Activated CD4-positive, alpha-beta T cell treated with anti-CD3 and anti-CD28 coated beads for 36 hours (primary cell): ENCODE data around the gene SH3RF2. TPM values are rescaled to one million over a fixed set of nuclear protein-coding genes. Genes with fewer than 3 reads are reported as not detected.
A peak's percentile ranks its signal among the peaks of the same experiment; 100 is the strongest.

Experiments
- ATAC-seq: fragments of 200-7000 bp; cut with Tn5 transposase; one replicate; pipeline ENCODE4 v1.10.0; 2021; ENCODE audit warnings: mild to moderate bottlenecking, moderate library complexity
- CTCF ChIA-PET: fragments of 350-600 bp; sonication (Branson Sonifier 250); formaldehyde crosslinking; loops from one replicate; lab custom pipeline; 2021; ENCODE audit warnings: antibody characterized with exemption; lab: Charles Lee
- POLR2A ChIA-PET: fragments of 350-600 bp; sonication (Branson Sonifier 250); formaldehyde crosslinking; loops from one replicate; lab custom pipeline; 2021; ENCODE audit warnings: antibody characterized with exemption, inconsistent platforms; lab: Charles Lee
- DNase-seq: peaks from one replicate; pipeline ENCODE4 v3.0.0-alpha.2; 2020
- H3K27ac Mint-ChIP-seq: one replicate; pipeline ENCODE4 v1.8.0; 2021; ENCODE audit warnings: mixed read lengths
- H3K27me3 Mint-ChIP-seq: one replicate; pipeline ENCODE4 v1.8.0; 2021; ENCODE audit warnings: mixed read lengths
- H3K36me3 Mint-ChIP-seq: one replicate; pipeline ENCODE4 v1.8.0; 2021; ENCODE audit warnings: low read depth, mixed read lengths
- H3K4me1 Mint-ChIP-seq: one replicate; pipeline ENCODE4 v1.8.0; 2021; ENCODE audit warnings: mixed read lengths
- H3K4me3 Mint-ChIP-seq: one replicate; pipeline ENCODE4 v1.8.0; 2021; ENCODE audit warnings: mild to moderate bottlenecking, moderate library complexity, mixed read lengths
- H3K9me3 Mint-ChIP-seq: one replicate; pipeline ENCODE4 v1.8.0; 2021; ENCODE audit warnings: low read depth, mixed read lengths
- intact Hi-C, 2 experiments: fragments of 100-400 bp; cut with DNase I in 1 of 2; cut with micrococcal nuclease in 1 of 2; formaldehyde crosslinking; loops; one replicate each; pipeline versions ENCODE4 v1.14.2 to v1.15.1; 2022 to 2024; cut with DNase I, micrococcal nuclease
- total RNA-seq, 2 experiments: library from RNA; stranded (reverse); gene quantifications; one replicate each; pipeline ENCODE4 v1.2.3, GENCODE V29; 2021

The SH3RF2 gene
- total RNA-seq, 2 experiments from 2014 or later = 0.43 to 0.63 TPM

DNA sequence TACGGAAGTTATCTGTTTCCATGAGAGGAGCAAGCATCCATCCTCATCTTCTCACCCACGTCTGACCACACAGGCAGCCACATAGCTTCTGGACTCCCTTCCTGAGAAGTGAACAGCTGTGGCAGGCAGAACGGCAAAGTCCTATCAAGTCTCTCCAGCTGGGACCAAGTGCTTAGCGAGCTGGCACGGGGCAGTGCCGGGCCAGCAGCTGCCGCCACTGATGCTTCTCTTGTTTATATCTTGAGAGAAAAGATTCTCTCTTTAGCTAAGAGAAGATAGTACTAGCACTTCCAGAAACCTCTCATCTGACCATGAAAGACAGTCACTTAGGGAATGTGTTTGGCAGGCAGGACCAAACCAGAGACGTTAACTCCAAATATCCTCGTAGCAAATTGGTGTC, 131.8 kb downstream of the SH3RF2 start:
- CTCF ChIA-PET = interaction anchor here (0.6 to 1.1 kb wide), 2 partner anchors 18 to 379 kb away, joined by 3 to 4 read pairs; no protein-coding TSS in a partner anchor
- H3K27ac Mint-ChIP-seq = no peak overlapping the region
- no peak for DNase-seq

GRCh38 chr5:146068977-146069779, 132.8 kb downstream of the SH3RF2 start:
- ATAC-seq = no peak
- Mint-ChIP-seq H3K9me3 (no peaks in the 10 kb centered on the region), H3K27me3 (peaks cover 6% of the 10 kb centered on the region), H3K4me3 (no peak overlapping the region), H3K27ac (no peak overlapping the region), H3K36me3 (no peaks in the 10 kb centered on the region), H3K4me1 (no peaks in the 10 kb centered on the region)
- POLR2A ChIA-PET = no interaction called here
- intact Hi-C loops = no loop called here
- CTCF ChIA-PET = no interaction called here
- no peak for DNase-seq

More for the DNA sequence above, 131.8 kb downstream of the SH3RF2 start:
- Mint-ChIP-seq H3K4me3 (no peak overlapping the region), H3K4me1 (no peaks in the 10 kb centered on the region), H3K27me3 (peaks cover 2% of the 10 kb centered on the region), H3K9me3 (no peaks in the 10 kb centered on the region), H3K36me3 (no peaks in the 10 kb centered on the region)
- intact Hi-C loops = no loop called here
- no peak for ATAC-seq
- POLR2A ChIA-PET = no interaction called here

GRCh38 chr5:146069780-146070099, 133.4 kb downstream of the SH3RF2 start:
- H3K4me3 Mint-ChIP-seq = no peak overlapping the region
- H3K4me1 Mint-ChIP-seq = no peaks in the 10 kb centered on the region
- H3K27ac Mint-ChIP-seq = no peak overlapping the region
- no peak for ATAC-seq
- H3K27me3 Mint-ChIP-seq = peaks cover 6% of the 10 kb centered on the region
- intact Hi-C loops = no loop called here
- no peak for DNase-seq
- POLR2A ChIA-PET = no interaction called here
- H3K9me3 Mint-ChIP-seq = no peaks in the 10 kb centered on the region
- CTCF ChIA-PET = no interaction called here
- no peaks in the 10 kb centered on the region for H3K36me3 Mint-ChIP-seq

GRCh38 chr5:146070746-146071145, 134.4 kb downstream of the SH3RF2 start:
- POLR2A ChIA-PET = no interaction called here
- intact Hi-C loops = no loop called here
- CTCF ChIA-PET = interaction anchor here (1.0 to 1.4 kb wide), 2 partner anchors 12 to 376 kb away, joined by 3 to 4 read pairs; no protein-coding TSS in a partner anchor

GRCh38 chr5:146071171-146071570, 134.8 kb downstream of the SH3RF2 start:
- intact Hi-C loops = no loop called here
- POLR2A ChIA-PET = no interaction called here
- no peaks in the 10 kb centered on the region for H3K4me1 Mint-ChIP-seq
- no peak for DNase-seq
- no peak overlapping the region for H3K27ac Mint-ChIP-seq
- CTCF ChIA-PET = interaction anchor here (0.9 to 1.4 kb wide), 5 partner anchors 11 to 376 kb away, joined by 3 to 4 read pairs (median 3); no protein-coding TSS in a partner anchor
- no peak overlapping the region for H3K4me3 Mint-ChIP-seq
- H3K27me3 Mint-ChIP-seq = peaks cover 6% of the 10 kb centered on the region
- H3K9me3 Mint-ChIP-seq = no peaks in the 10 kb centered on the region
- no peak for ATAC-seq
- no peaks in the 10 kb centered on the region for H3K36me3 Mint-ChIP-seq

More at GRCh38 chr5:146070746-146071145, 134.4 kb downstream of the SH3RF2 start:
- H3K4me1 Mint-ChIP-seq = no peaks in the 10 kb centered on the region
- peaks cover 6% of the 10 kb centered on the region for H3K27me3 Mint-ChIP-seq
- no peaks in the 10 kb centered on the region for H3K36me3 Mint-ChIP-seq
- no peak overlapping the region for H3K27ac Mint-ChIP-seq
- H3K9me3 Mint-ChIP-seq = no peaks in the 10 kb centered on the region
- DNase-seq (no peak), ATAC-seq (no peak)
- no peak overlapping the region for H3K4me3 Mint-ChIP-seq

- H3K4me1 Mint-ChIP-seq = no peaks in the 10 kb centered on the region
- ATAC-seq (no peak), DNase-seq (no peak)
- H3K27ac Mint-ChIP-seq = no peak overlapping the region
- H3K9me3 Mint-ChIP-seq = no peaks in the 10 kb centered on the region
- CTCF ChIA-PET = interaction anchor here (0.8 to 1.4 kb wide), 2 partner anchors 48 to 246 kb away, joined by 3 read pairs; no protein-coding TSS in a partner anchor
- H3K4me3 Mint-ChIP-seq = no peak overlapping the region
- peaks cover 6% of the 10 kb centered on the region for H3K27me3 Mint-ChIP-seq
- H3K36me3 Mint-ChIP-seq = no peaks in the 10 kb centered on the region
- POLR2A ChIA-PET = no interaction called here
- intact Hi-C loops = no loop called here
These were observed 136.2 kb downstream of the SH3RF2 start for GRCh38 chr5:146072595-146072994.

- intact Hi-C loops = no loop called here
- no peaks in the 10 kb centered on the region for H3K4me1 Mint-ChIP-seq
- H3K9me3 Mint-ChIP-seq = no peaks in the 10 kb centered on the region
- ATAC-seq = no peak
- ChIA-PET CTCF (interaction anchor here (0.8 kb wide), 1 partner anchor 247 kb away, joined by 3 read pairs; no protein-coding TSS in a partner anchor), POLR2A (no interaction called here)
- no peak overlapping the region for H3K4me3 Mint-ChIP-seq
- no peaks in the 10 kb centered on the region for H3K36me3 Mint-ChIP-seq
- DNase-seq = no peak
- H3K27ac Mint-ChIP-seq = no peak overlapping the region
- H3K27me3 Mint-ChIP-seq = peaks cover 7% of the 10 kb centered on the region
These were observed 137.0 kb downstream of the SH3RF2 start for GRCh38 chr5:146073239-146073900.

DNA sequence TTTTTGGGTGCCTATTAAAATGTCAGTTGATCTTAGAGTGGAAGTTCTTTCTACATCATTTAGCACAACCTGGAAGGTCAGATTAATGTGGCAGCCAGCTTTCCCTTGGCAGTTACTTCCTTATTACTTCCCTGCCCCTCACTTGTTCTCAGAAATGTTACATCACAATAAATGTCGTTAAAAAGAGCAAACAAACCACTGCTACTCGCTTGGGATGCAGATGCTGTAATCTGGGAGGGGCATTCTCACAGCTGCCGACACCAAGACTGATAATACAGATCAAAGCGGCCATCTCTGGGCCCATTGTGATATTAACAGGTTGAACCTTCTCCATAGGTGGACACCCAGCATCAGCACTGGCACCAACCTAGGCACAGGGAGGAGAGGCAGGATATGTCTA, 139.7 kb downstream of the SH3RF2 start:
- intact Hi-C loops = no loop called here
- POLR2A ChIA-PET = interaction anchor here (0.6 kb wide), 1 partner anchor 835 kb away, joined by 5 read pairs; no protein-coding TSS in a partner anchor
- no peak for ATAC-seq
- Mint-ChIP-seq H3K27ac (no peak overlapping the region), H3K9me3 (no peaks in the 10 kb centered on the region), H3K27me3 (peaks cover 10% of the 10 kb centered on the region), H3K36me3 (no peaks in the 10 kb centered on the region), H3K4me1 (peaks cover 9% of the 10 kb centered on the region), H3K4me3 (no peak overlapping the region)
- CTCF ChIA-PET = interaction anchor here (0.6 kb wide), 1 partner anchor 230 kb away, joined by 3 read pairs; no protein-coding TSS in a partner anchor
- no peak for DNase-seq

- no peak for ATAC-seq
- CTCF ChIA-PET = interaction anchor here (0.6 kb wide), 2 partner anchors 230 to 565 kb away, joined by 3 read pairs; no protein-coding TSS in a partner anchor
- intact Hi-C loops = no loop called here
These were observed 140.1 kb downstream of the SH3RF2 start for GRCh38 chr5:146076455-146076854.

GRCh38 chr5:146078566-146078965, 142.2 kb downstream of the SH3RF2 start:
- CTCF ChIA-PET = no interaction called here
- peak; percentile 16 for ATAC-seq
- Mint-ChIP-seq H3K27ac (no peak overlapping the region), H3K4me1 (peaks cover 9% of the 10 kb centered on the region), H3K4me3 (no peak overlapping the region), H3K9me3 (no peaks in the 10 kb centered on the region), H3K36me3 (no peaks in the 10 kb centered on the region), H3K27me3 (peaks cover 12% of the 10 kb centered on the region)
- DNase-seq = no peak
- intact Hi-C loops = no loop called here
- POLR2A ChIA-PET = no interaction called here

More at GRCh38 chr5:146076455-146076854, 140.1 kb downstream of the SH3RF2 start:
- DNase-seq = no peak
- Mint-ChIP-seq H3K4me3 (no peak overlapping the region), H3K4me1 (peaks cover 9% of the 10 kb centered on the region), H3K9me3 (no peaks in the 10 kb centered on the region), H3K27ac (no peak overlapping the region), H3K27me3 (peaks cover 14% of the 10 kb centered on the region), H3K36me3 (no peaks in the 10 kb centered on the region)
- POLR2A ChIA-PET = interaction anchor here (0.6 kb wide), 1 partner anchor 835 kb away, joined by 5 read pairs; no protein-coding TSS in a partner anchor

DNA sequence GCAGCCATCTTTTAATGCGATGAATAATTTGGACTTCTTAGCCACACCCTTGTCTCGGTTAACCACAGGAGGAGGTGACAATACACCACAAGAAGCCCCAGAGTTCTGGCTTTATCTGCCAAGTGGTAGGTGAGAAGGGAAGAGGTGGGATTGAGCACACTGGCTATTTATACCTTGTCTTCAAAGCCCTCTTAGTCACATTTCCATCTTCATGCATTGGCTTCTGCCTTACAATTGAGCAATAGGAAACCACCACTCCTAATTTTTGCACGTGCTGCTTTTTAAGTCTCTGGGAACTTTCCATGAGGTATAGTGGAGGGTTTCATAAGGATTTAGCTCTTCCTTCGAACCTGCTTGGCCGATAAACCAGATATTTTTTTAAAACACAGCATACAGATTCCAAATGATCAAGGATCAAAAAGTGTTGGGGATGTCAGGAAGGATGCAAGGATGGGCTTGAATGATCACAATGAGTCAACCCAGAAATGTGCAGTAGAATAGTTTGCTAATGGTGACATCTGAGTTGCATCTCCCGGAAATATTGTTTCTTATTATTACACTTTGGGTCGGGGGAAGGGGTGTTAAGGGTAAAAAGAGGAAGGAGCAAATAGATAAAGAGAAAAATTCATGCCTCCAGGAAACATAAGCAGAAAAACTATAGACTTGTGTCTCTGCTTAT, 143.5 kb downstream of the SH3RF2 start:
- peak; percentile 41 for DNase-seq
- ChIA-PET CTCF (no interaction called here), POLR2A (no interaction called here)
- H3K4me3 Mint-ChIP-seq = no peak overlapping the region
- H3K9me3 Mint-ChIP-seq = no peaks in the 10 kb centered on the region
- peaks cover 9% of the 10 kb centered on the region for H3K4me1 Mint-ChIP-seq
- H3K36me3 Mint-ChIP-seq = no peaks in the 10 kb centered on the region
- H3K27me3 Mint-ChIP-seq = peaks cover 10% of the 10 kb centered on the region
- ATAC-seq = peak; percentile 53
- intact Hi-C loops = no loop called here
- H3K27ac Mint-ChIP-seq = no peak overlapping the region
